PFSK-1 (cell line): ENCODE results near the gene LCN6.

Source experiments
- FOXP2 ChIP-seq: optimal IDR thresholded peaks from 2 replicates; pipeline ENCODE3; 2011; ENCODE audit warnings: borderline replicate concordance, control low read depth, inconsistent platforms; ENCODE audit not compliant: insufficient read depth; ENCODE audit errors: extremely low read length, extremely low read depth
- POLR2AphosphoS5 ChIP-seq: IDR thresholded peaks from 2 replicates; pipeline ENCODE4 v1.6.1; 2012; ENCODE audit warnings: low read depth, mild to moderate bottlenecking, control low read depth, low read length, moderate library complexity
- SIN3A ChIP-seq: IDR thresholded peaks from 2 replicates; pipeline ENCODE4 v1.6.1; 2012; ENCODE audit warnings: mild to moderate bottlenecking, low read length, moderate library complexity, borderline replicate concordance; ENCODE audit not compliant: insufficient read depth
- TAF1 ChIP-seq: IDR thresholded peaks from 2 replicates; pipeline ENCODE4 v1.6.1; 2012; ENCODE audit warnings: low read length, control low read depth, borderline replicate concordance; ENCODE audit not compliant: insufficient read depth
- TF ChIP-seq, protein P1 (sequence below), 2 experiments: IDR thresholded peaks; 2 replicates each; pipeline versions ENCODE4 v1.6.1 to v1.8.0; 2011 to 2012; ENCODE audit warnings: low read depth in 2 of 2, low read length in 2 of 2, control low read depth in 1 of 2, inconsistent platforms in 1 of 2, mild to moderate bottlenecking in 1 of 2, moderate library complexity in 1 of 2; ENCODE audit not compliant: insufficient read depth in 1 of 2

The LCN6 gene

DNA sequence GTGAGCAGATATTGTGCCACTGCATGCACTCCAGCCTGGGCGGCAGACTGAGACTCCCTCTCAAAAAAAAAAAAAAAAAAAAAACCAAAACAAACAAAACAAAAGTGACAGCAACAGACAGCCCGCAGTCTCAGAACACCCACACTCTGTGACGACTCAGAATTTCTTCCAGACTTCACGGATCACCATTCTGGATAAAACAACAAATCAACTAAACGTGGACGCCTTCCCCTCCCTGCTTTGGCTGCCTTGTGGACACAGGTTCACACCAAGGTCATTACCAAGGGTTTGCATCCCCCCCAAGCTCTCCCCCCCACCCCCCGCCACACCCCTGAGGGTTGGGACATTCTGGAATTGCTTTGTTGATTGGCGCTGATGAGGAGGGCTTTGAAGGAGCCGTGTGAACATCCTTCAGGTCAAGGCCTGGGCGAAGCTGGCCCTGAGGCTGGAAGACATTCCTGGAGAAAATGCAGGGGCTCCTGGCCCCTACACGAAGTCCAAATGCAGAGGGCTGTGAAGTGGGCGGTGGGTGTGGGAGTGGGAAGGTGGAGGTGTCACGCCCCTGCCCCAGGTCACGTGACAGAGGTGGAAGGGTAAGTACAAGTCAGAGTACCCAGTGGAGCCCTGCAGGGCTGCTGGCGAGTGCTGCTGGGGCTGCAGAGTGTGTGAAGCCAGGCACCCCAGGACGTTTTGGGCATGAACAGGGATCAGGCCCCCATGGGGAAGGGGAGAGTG is 15.7 kb downstream of the LCN6 start:
- no peak for TF ChIP-seq POLR2AphosphoS5
- no peak for TF ChIP-seq TAF1
- TF ChIP-seq, protein P1, sequence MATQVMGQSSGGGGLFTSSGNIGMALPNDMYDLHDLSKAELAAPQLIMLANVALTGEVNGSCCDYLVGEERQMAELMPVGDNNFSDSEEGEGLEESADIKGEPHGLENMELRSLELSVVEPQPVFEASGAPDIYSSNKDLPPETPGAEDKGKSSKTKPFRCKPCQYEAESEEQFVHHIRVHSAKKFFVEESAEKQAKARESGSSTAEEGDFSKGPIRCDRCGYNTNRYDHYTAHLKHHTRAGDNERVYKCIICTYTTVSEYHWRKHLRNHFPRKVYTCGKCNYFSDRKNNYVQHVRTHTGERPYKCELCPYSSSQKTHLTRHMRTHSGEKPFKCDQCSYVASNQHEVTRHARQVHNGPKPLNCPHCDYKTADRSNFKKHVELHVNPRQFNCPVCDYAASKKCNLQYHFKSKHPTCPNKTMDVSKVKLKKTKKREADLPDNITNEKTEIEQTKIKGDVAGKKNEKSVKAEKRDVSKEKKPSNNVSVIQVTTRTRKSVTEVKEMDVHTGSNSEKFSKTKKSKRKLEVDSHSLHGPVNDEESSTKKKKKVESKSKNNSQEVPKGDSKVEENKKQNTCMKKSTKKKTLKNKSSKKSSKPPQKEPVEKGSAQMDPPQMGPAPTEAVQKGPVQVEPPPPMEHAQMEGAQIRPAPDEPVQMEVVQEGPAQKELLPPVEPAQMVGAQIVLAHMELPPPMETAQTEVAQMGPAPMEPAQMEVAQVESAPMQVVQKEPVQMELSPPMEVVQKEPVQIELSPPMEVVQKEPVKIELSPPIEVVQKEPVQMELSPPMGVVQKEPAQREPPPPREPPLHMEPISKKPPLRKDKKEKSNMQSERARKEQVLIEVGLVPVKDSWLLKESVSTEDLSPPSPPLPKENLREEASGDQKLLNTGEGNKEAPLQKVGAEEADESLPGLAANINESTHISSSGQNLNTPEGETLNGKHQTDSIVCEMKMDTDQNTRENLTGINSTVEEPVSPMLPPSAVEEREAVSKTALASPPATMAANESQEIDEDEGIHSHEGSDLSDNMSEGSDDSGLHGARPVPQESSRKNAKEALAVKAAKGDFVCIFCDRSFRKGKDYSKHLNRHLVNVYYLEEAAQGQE (IDR thresholded peaks at IDR 0.05; ENCODE audit: insufficient read depth in 1 of 2, low read depth in 2 of 2, low read length in 2 of 2): no peak
- TF ChIP-seq SIN3A: no peak
- no peak for TF ChIP-seq FOXP2

DNA sequence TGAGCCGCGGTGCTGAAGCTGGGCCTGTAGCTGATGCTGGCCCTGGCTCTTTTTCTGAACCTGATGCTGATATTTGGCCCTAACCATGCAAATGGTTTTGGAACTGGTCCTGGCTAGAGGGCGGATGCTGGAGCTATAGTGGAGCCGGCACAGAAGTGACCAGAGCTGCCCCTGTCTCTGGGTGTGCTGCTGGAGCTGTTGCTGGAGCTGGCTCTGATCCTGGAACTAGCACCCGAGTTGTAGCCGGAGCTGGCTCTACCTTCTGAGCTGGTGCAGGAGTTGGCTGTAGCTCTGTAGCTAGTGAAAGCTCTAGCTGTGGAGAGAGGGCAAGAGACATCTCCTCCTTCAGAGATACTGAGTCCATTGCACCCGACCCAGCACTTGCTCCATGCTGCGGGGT is 18.4 kb downstream of the LCN6 start:
- TF ChIP-seq FOXP2 (no peak), TAF1 (no peak), SIN3A (no peak), POLR2AphosphoS5 (no peak)
- TF ChIP-seq, protein P1 (IDR thresholded peaks at IDR 0.05; ENCODE audit: insufficient read depth in 1 of 2, low read depth in 2 of 2, low read length in 2 of 2): no peak

DNA sequence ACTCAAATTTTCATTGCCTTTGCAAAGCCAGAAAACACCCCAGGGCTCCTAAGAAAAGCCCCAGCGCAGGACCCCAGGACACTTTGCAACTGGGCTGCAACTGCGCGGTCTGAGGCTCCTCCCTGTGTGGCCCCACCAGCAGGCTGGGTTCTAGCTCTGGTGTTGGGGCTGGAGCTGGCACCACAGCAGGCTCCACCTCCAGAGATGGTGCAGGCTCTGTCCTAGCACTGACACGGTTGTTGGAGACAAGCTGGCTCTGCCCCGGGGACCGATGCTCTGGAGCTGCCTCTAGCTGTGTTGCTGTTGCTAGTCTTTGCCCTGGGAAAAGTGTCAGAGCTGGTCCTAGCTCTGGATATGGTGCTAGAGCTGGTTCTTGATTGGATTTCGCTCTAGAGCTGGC is 19.2 kb downstream of the LCN6 start:
- TF ChIP-seq POLR2AphosphoS5: peak; percentile 75; the same call in 1 of the 2 replicates
- no peak for TF ChIP-seq FOXP2
- no peak for TF ChIP-seq SIN3A
- TF ChIP-seq, protein P1 (IDR thresholded peaks at IDR 0.05; ENCODE audit: insufficient read depth in 1 of 2, low read depth in 2 of 2, low read length in 2 of 2): no peak
- TF ChIP-seq TAF1: 0 out of 2 replicates have a peak, but pooled peaks have one; percentile 46

DNA sequence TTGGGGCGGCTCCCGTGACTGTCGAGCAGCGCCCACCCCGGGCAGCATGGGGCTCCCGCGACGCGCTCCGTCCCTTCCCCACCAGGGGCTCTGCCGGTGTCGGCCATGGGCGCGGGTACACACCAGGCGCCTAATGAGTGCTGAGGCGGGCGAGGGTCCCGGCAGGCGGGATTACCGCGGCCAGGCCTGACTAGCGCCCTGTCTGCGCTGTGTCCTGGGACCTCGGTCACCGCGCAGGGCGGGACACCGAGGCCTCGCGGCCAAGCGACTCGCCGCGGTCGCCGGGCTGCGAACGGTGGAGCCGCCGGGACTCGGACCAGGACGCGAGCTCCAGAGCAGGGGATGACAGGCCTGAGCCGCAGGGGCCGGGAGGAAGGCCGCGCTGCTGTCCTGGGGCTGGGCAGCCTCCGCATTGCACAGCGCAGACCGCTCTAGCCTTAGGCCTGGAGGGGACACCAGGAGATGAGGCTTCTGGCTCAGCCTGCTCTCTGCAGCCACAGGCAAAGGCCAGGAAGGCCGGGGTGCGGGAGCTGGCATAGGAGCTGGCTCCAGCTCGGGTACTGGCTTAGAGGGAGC is 19.7 kb downstream of the LCN6 start:
- TF ChIP-seq TAF1 (no peak), FOXP2 (no peak), POLR2AphosphoS5 (no peak)
- TF ChIP-seq, protein P1 (IDR thresholded peaks at IDR 0.05; ENCODE audit: insufficient read depth in 1 of 2, low read depth in 2 of 2, low read length in 2 of 2): no peak

DNA sequence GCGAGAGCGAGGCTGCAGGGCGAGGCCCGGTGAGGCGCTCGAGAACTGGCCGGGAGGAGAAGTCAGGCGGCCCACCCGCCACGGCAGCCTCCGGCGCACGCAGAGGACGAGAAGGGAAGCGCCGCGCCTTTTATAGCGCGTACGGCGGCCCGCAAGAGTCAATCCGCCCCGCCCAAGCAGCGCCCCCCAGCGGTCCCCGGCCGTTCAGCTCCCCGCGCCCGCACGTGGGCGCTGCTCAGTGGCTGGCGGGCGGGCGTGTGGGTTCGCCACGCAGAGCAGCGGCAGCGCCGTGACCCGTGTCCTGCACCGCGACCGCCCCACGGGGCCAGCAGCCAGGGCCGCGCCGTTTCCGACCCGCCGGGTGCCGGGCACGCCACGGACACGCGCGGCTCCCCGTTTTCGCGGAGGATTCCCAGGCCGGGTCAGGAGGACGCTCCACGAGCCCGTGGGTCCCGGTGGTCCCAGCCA is 20.2 kb downstream of the LCN6 start:
- TF ChIP-seq POLR2AphosphoS5 (peak; percentile 97), TAF1 (peak; percentile 97), FOXP2 (no peak), SIN3A (0 out of 2 replicates have a peak, but pooled peaks have one; percentile 12)
- TF ChIP-seq, protein P1 (IDR thresholded peaks at IDR 0.05; ENCODE audit: insufficient read depth in 1 of 2, low read depth in 2 of 2, low read length in 2 of 2): peak; percentile 65 to 75
